H9 (cell line): ENCODE measurements around the gene SRPK1. TPM values are rescaled to one million over a fixed set of nuclear protein-coding genes. Genes with fewer than 3 reads are reported as not detected.
A peak's percentile ranks its signal among the peaks of the same experiment; 100 is the strongest.

Experiments used
- DNase-seq: peaks from one replicate; pipeline ENCODE4 v3.0.0-alpha.2; 2017
- H2AFZ ChIP-seq: one replicate; pipeline ENCODE4 v1.6.1; 2013; ENCODE audit warnings: mild to moderate bottlenecking, low read length, control low read depth, moderate library complexity
- H2AK5ac ChIP-seq: 2 replicates; pipeline ENCODE4 v1.6.1; 2013; ENCODE audit warnings: low read length, control low read depth, mixed read lengths; ENCODE audit not compliant: insufficient read length
- H2BK120ac ChIP-seq: one replicate; pipeline ENCODE4 v1.6.1; 2013; ENCODE audit warnings: low read depth, mild to moderate bottlenecking, low read length, control low read depth, inconsistent platforms; ENCODE audit not compliant: poor library complexity, severe bottlenecking
- H2BK12ac ChIP-seq: 2 replicates; pipeline ENCODE4 v1.6.1; 2013; ENCODE audit warnings: low read length, control low read depth, mixed read lengths, low read depth; ENCODE audit not compliant: insufficient read length
- H2BK15ac ChIP-seq: 2 replicates; pipeline ENCODE4 v1.6.1; 2013; ENCODE audit warnings: low read depth, low read length, control low read depth
- H2BK20ac ChIP-seq: one replicate; pipeline ENCODE4 v1.6.1; 2013; ENCODE audit warnings: low read depth, mild to moderate bottlenecking, low read length, control low read depth, inconsistent platforms; ENCODE audit not compliant: poor library complexity, severe bottlenecking
- H2BK5ac ChIP-seq: 2 replicates; pipeline ENCODE4 v1.6.1; 2013; ENCODE audit warnings: low read length, control low read depth, mixed read lengths; ENCODE audit not compliant: insufficient read length
- H3K14ac ChIP-seq: 2 replicates; pipeline ENCODE4 v1.6.1; 2013; ENCODE audit warnings: low read length, control low read depth; ENCODE audit not compliant: insufficient read depth
- H3K18ac ChIP-seq: 2 replicates; pipeline ENCODE4 v1.6.1; 2013; ENCODE audit warnings: low read depth, mild to moderate bottlenecking, mixed read lengths, low read length, control low read depth; ENCODE audit not compliant: insufficient read length
- H3K23ac ChIP-seq: 2 replicates; pipeline ENCODE4 v1.6.1; 2013; ENCODE audit warnings: low read length, control low read depth, mixed read lengths, low read depth; ENCODE audit not compliant: insufficient read length
- H3K23me2 ChIP-seq: 2 replicates; pipeline ENCODE4 v1.6.1; 2013; ENCODE audit warnings: low read depth, mild to moderate bottlenecking, mixed read lengths, low read length, control low read depth; ENCODE audit not compliant: insufficient read length, poor library complexity, severe bottlenecking
- H3K27ac ChIP-seq: 2 replicates; pipeline ENCODE4 v1.5.1; 2013; ENCODE audit warnings: low read length, control low read depth, mixed read lengths, low read depth; ENCODE audit not compliant: insufficient read length
- H3K27me3 ChIP-seq: 2 replicates; pipeline ENCODE4 v1.6.1; 2013; ENCODE audit warnings: low read length, control low read depth, inconsistent platforms; ENCODE audit not compliant: insufficient read depth
- H3K4ac ChIP-seq: 2 replicates; pipeline ENCODE4 v1.6.1; 2013; ENCODE audit warnings: low read depth, mild to moderate bottlenecking, control low read depth, inconsistent platforms, low read length, moderate library complexity
- H3K4me1 ChIP-seq: 2 replicates; pipeline ENCODE4 v1.6.1; 2013; ENCODE audit warnings: low read length, control low read depth, inconsistent platforms; ENCODE audit not compliant: insufficient read depth
- H3K4me2 ChIP-seq: 2 replicates; pipeline ENCODE4 v1.6.1; 2013; ENCODE audit warnings: low read length, control low read depth, mixed read lengths; ENCODE audit not compliant: insufficient read length, insufficient read depth
- H3K56ac ChIP-seq: 2 replicates; pipeline ENCODE4 v1.6.1; 2013; ENCODE audit warnings: low read depth, mild to moderate bottlenecking, mixed read lengths, low read length, control low read depth; ENCODE audit not compliant: insufficient read length
- H3K79me1 ChIP-seq: 2 replicates; pipeline ENCODE4 v1.6.1; 2013; ENCODE audit warnings: low read depth, mild to moderate bottlenecking, moderate library complexity, low read length, control low read depth, inconsistent platforms; ENCODE audit not compliant: insufficient read depth, poor library complexity, severe bottlenecking
- H3K79me2 ChIP-seq: 2 replicates; pipeline ENCODE4 v1.6.1; 2013; ENCODE audit warnings: low read length, control low read depth, inconsistent platforms; ENCODE audit not compliant: insufficient read depth
- H3K9ac ChIP-seq: 2 replicates; pipeline ENCODE4 v1.6.1; 2013; ENCODE audit warnings: low read length, control low read depth, mixed read lengths; ENCODE audit not compliant: insufficient read length; ENCODE audit errors: extremely low read depth
- H3K9me3 ChIP-seq: one replicate; pipeline ENCODE4 v1.6.1; 2013; ENCODE audit warnings: low read depth, low read length, inconsistent platforms; ENCODE audit not compliant: control insufficient read depth
- H3T11ph ChIP-seq: one replicate; pipeline ENCODE4 v1.6.1; 2013; ENCODE audit warnings: mild to moderate bottlenecking, low read length, control low read depth, inconsistent platforms
- H4K20me1 ChIP-seq: one replicate; pipeline ENCODE4 v1.6.1; 2013; ENCODE audit not compliant: control insufficient read depth, insufficient read length, insufficient read depth
- H4K5ac ChIP-seq: 2 replicates; pipeline ENCODE4 v1.6.1; 2013; ENCODE audit warnings: low read depth, mild to moderate bottlenecking, mixed read lengths, low read length, control low read depth; ENCODE audit not compliant: insufficient read length
- H4K8ac ChIP-seq: replicated peaks from 2 replicates; pipeline ENCODE4 v1.6.1; 2013; ENCODE audit warnings: low read length, control low read depth, mixed read lengths, low read depth; ENCODE audit not compliant: insufficient read length
- H4K91ac ChIP-seq: 2 replicates; pipeline ENCODE4 v1.6.1; 2013; ENCODE audit warnings: low read depth, mild to moderate bottlenecking, moderate library complexity, mixed read lengths, low read length, control low read depth; ENCODE audit not compliant: insufficient read length
- H3K27ac Mint-ChIP-seq, 3 experiments: 2 replicates in 2 of 3; 3 replicates in 1 of 3; pipeline ENCODE4 v1.8.0; 2020 to 2021; ENCODE audit warnings: mixed read lengths in 3 of 3, mild to moderate bottlenecking in 1 of 3, moderate library complexity in 1 of 3
- H3K27me3 Mint-ChIP-seq: 2 replicates; pipeline ENCODE4 v1.8.0; 2021; ENCODE audit warnings: low read depth, mild to moderate bottlenecking, moderate library complexity, mixed read lengths
- H3K36me3 Mint-ChIP-seq, 3 experiments: 2 replicates in 2 of 3; 3 replicates in 1 of 3; pipeline ENCODE4 v1.8.0; 2020 to 2021; ENCODE audit warnings: low read depth in 3 of 3, mixed read lengths in 3 of 3; ENCODE audit not compliant: insufficient read depth in 1 of 3
- H3K4me1 Mint-ChIP-seq, 2 experiments: 2 replicates each; pipeline ENCODE4 v1.8.0; 2020; ENCODE audit warnings: mixed read lengths in 2 of 2
- H3K4me3 Mint-ChIP-seq, 2 experiments: 2 replicates in 1 of 2; 3 replicates in 1 of 2; pipeline ENCODE4 v1.8.0; 2020 to 2021; ENCODE audit warnings: mild to moderate bottlenecking in 2 of 2, mixed read lengths in 2 of 2, moderate library complexity in 1 of 2
- H3K9me3 Mint-ChIP-seq, 2 experiments: 2 replicates in 1 of 2; 3 replicates in 1 of 2; pipeline ENCODE4 v1.8.0; 2020; ENCODE audit warnings: mild to moderate bottlenecking in 2 of 2, mixed read lengths in 2 of 2, moderate library complexity in 1 of 2
- CTCF ChIP-seq: fragments of 200-600 bp; sonication (generic); conservative IDR thresholded peaks from 3 replicates; pipeline ENCODE4 v1.8.0; 2021; ENCODE audit warnings: antibody characterized with exemption, mild to moderate bottlenecking
- WGBS: extraction: QIAGEN DNeasy Blood & Tissue Kit; methylation state at CpG from one replicate; pipeline ENCODE4 v1.1.7; 2013; ENCODE audit warnings: missing lambda C conversion rate, low lambda C conversion rate, mixed read lengths; ENCODE audit not compliant: insufficient read length; ENCODE audit errors: extremely low coverage; 5-methylcytosine and 5-hydroxymethylcytosine counted together
- total RNA-seq: library from RNA; stranded (reverse); gene quantifications from 2 replicates; pipeline ENCODE4 v1.2.1, GENCODE V29; 2021

SRPK1 gene
- total RNA-seq, 1 experiment from 2014 or later: 93.2 TPM

- peak overlapping the region in 1 of 3 experiments; percentile 78; a peak in 1 of 7 replicates for H3K27ac Mint-ChIP-seq
- WGBS: no CpG with 5 or more reads among the region's 5 CpGs
Measured at GRCh38 chr6:35831257-35832007, 89.5 kb downstream of the SRPK1 start.

More at GRCh38 chr6:35831257-35832007, 89.5 kb downstream of the SRPK1 start:
- no peaks in the 10 kb centered on the region for H3K27me3 Mint-ChIP-seq
- peaks cover 2 to 31% (median 26%) of the 10 kb centered on the region in 3 experiments; a peak in 6 of 7 replicates for H3K36me3 Mint-ChIP-seq
- Histone ChIP-seq H3K9me3 (no peaks in the 10 kb centered on the region), H3K79me2 (no peaks in the 10 kb centered on the region), H3K79me1 (no peaks in the 10 kb centered on the region), H2AK5ac (no peak overlapping the region), H3K56ac (no peak overlapping the region), H2BK15ac (no peak overlapping the region), H2BK20ac (no peak overlapping the region), H3K14ac (no peak overlapping the region), H2BK5ac (no peak overlapping the region), H4K20me1 (no peaks in the 10 kb centered on the region), H3K4ac (no peak overlapping the region), H3K27ac (no peak overlapping the region), H3K4me1 (no peaks in the 10 kb centered on the region), H3T11ph (no peak overlapping the region), H4K8ac (no peak overlapping the region), H2BK12ac (no peak overlapping the region), H3K4me2 (no peak overlapping the region), H3K23me2 (no peaks in the 10 kb centered on the region), H4K5ac (no peak overlapping the region), H2BK120ac (no peak overlapping the region), H3K27me3 (no peaks in the 10 kb centered on the region), H4K91ac (no peak overlapping the region), H3K23ac (no peak overlapping the region), H3K18ac (no peak overlapping the region), H3K9ac (no peak overlapping the region), H2AFZ (no peak overlapping the region)
- no peaks in the 10 kb centered on the region; a peak in 2 of 5 replicates for H3K9me3 Mint-ChIP-seq
- no peak for DNase-seq
- no peak overlapping the region for H3K4me3 Mint-ChIP-seq
- no peaks in the 10 kb centered on the region for H3K4me1 Mint-ChIP-seq
- TF ChIP-seq CTCF: no peak
